Activated CD4-positive, alpha-beta T cell treated with anti-CD3 and anti-CD28 coated beads, Interleukin-2, amount 50 U/mL, for 4 hours (primary cell): ENCODE data around the gene TEDC2.
"Not testable (repeated sequence)": the region's sequence is repeated elsewhere in the genome, so short reads cannot be mapped to it uniquely, and the experiment has no call there.

Experiments used
- DNase-seq, 2 experiments: peaks; one replicate each; pipeline ENCODE4 v3.0.0-alpha.2; 2020

The TEDC2 gene, protein sequence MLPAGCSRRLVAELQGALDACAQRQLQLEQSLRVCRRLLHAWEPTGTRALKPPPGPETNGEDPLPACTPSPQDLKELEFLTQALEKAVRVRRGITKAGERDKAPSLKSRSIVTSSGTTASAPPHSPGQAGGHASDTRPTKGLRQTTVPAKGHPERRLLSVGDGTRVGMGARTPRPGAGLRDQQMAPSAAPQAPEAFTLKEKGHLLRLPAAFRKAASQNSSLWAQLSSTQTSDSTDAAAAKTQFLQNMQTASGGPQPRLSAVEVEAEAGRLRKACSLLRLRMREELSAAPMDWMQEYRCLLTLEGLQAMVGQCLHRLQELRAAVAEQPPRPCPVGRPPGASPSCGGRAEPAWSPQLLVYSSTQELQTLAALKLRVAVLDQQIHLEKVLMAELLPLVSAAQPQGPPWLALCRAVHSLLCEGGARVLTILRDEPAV

GRCh38 chr16:2459647-2460390, at the start of gene TEDC2:
Gene TEDC2, plus strand, starts transcription at chr16:2460109. Its CDS starts 36 bp downstream, at chr16:2460145.
- DNase-seq, result peak; percentile 95 to 97

GRCh38 chr16:2415085-2415484, 44.8 kb upstream of the TEDC2 start:
- DNase-seq, result no peak

- no peak for DNase-seq
Observed at GRCh38 chr16:2420035-2420434, 39.9 kb upstream of the TEDC2 start.

DNA sequence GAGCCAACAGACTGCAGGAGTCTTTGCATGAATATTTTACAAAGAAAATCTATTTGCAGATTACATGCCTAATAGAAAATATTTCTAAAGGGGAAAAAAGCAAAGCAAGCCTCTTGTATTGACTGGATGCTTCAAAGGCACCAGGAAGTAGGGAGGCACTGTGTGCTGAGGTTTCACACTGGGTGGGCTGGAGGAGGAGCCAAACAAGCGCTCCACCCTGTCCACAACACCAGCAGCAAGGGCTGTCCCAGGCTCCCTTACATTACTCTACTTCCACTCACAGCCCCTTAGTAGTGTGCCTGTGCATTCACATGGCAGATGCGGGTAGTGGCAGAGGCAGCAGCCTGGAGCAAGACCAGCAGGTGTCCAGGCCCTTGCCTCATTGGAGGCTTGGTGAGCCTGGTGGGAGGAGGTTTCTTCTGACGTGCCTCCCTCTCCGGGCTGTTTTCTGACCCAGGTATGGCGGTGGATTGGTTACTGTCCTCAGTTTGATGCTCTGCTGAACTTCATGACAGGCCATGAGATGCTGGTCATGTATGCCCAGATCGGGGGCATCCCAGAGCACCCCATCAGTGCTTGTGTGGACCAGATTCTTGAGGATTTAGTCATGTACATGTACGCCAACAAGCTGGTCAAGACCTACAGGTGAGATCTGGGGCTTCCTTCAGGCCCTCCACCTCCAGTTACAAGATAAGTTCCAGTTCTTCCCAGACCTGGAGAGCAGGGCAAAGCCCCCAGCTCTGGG, 37.6 kb upstream of the TEDC2 start:
- no peak for DNase-seq

- no peak for DNase-seq
Observed at GRCh38 chr16:2424061-2425007, 35.6 kb upstream of the TEDC2 start.

- no peak for DNase-seq
Observed at GRCh38 chr16:2425008-2425518, 34.8 kb upstream of the TEDC2 start.

DNA sequence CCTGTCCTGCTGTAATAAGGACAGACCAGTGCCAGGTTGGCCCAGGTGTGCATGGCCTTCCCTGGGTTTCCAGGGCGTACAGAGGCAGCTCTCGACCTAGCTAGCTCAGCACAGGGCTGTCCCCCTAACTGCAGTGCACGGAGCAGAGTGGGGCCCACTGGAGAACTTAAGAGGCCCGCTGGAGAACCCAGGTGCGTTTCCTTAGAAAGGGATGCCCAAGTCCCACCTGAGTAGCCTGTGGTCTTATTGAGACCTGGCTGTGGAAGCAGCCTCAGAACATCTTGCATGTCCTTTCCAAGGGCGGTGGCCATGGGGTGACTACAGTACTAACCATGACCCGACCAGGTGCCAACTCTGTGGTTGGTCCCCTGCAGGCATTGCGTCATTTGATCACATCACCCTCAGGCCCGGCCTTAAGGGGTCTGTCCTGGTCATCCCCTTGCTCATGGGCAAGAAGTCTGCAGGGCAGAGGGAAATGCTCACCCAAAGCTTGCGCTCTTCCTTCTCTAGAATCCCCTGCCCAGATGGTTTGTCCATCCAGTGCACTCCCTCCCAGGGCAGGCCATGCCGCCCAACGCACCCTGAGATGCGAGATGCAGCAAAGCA, 34.0 kb upstream of the TEDC2 start:
- no peak for DNase-seq

- no peak for DNase-seq
Observed at GRCh38 chr16:2426941-2427361, 33.0 kb upstream of the TEDC2 start.

- no peak for DNase-seq
Observed at GRCh38 chr16:2427526-2427925, 32.4 kb upstream of the TEDC2 start.

DNA sequence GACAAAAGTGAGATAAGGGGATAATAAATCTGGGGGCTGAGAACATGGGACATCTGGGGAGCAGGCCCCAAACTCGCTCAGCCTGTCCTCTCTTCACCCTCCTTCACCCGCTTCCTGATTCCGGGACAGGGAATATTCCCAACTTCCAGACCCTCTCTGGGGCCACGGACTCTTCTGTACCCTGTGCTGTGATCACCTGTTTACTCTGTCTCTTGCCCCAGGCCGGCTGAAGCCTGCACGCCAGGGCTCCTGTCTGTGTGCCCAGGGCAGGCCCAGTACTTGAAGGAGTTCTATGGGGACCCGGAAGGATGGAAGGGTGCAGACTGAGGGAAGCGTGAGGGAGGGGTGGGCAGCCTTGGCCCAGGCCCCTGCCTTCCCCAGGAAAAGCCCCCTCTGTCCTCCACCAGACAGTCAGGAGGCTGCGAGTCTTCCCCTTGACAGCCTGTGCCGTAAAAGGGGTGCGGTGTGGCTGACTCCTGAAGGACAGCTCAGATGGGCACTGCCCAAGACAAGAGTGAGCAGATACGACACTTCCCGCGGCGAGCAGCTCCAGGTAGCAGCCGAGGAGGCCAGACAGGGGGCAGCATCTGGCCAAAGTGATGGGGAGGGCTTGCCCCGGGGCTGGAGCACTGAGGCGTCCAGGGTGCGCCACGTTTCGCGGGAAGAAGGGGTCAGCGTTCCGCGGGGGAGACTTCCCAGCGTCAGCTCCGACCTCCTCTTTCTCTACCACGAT, 31.7 kb upstream of the TEDC2 start:
- DNase-seq, result no peak

GRCh38 chr16:2428784-2429033, 31.2 kb upstream of the TEDC2 start:
- no peak for DNase-seq

- peak; percentile 97 to 98 for DNase-seq
Observed at GRCh38 chr16:2429034-2429770, 30.7 kb upstream of the TEDC2 start, which contains the start of gene CCNF. Gene CCNF, plus strand, starts transcription at chr16:2429447. Its CDS starts 35 bp downstream, at chr16:2429482.

GRCh38 chr16:2429771-2430663, 29.9 kb upstream of the TEDC2 start:
- no peak for DNase-seq

- no peak for DNase-seq
Observed at GRCh38 chr16:2432286-2432685, 27.6 kb upstream of the TEDC2 start.

GRCh38 chr16:2432801-2433505, 27.0 kb upstream of the TEDC2 start:
- no peak for DNase-seq

DNA sequence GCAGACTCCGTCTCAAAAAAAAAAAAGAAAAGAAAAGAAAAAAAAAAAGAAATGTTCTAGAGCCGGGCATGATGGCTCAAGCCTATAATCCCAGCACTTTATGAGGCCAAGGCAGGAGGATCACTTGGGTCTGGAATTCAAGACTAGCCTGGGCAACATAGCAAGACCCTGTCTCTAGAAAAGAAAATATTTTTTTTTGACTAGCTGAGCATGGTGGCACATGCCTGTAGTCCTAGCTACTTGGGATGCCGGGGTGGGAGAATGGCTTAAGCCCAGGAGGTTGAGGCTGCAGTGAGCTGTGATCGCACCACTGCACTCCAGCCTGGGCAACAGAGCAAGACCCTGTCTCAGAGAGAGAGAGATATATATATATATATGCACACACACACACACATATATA, 24.7 kb upstream of the TEDC2 start:
- DNase-seq, result not testable (repeated sequence)

GRCh38 chr16:2436110-2436509, 23.8 kb upstream of the TEDC2 start:
- DNase-seq, result no peak

GRCh38 chr16:2437032-2437790, 22.7 kb upstream of the TEDC2 start:
- no peak for DNase-seq
